WTC11 (cell line): Measurements from ENCODE around the gene TP63. TPM values are rescaled to one million over a fixed set of nuclear protein-coding genes. Genes with fewer than 3 reads are reported as not detected.

ENCODE experiments used
- ATAC-seq: fragments of 200-7000 bp; cut with Tn5 transposase; 2 replicates; pipeline ENCODE4 v1.10.0; 2021; ENCODE audit warnings: mild to moderate bottlenecking, moderate library complexity
- CTCF ChIA-PET: fragments of 300-600 bp; sonication (Branson Sonifier 250); formaldehyde crosslinking; loops from one replicate; lab custom pipeline; 2021; ENCODE audit warnings: antibody characterized with exemption; lab: Charles Lee
- POLR2A ChIA-PET: fragments of 350-600 bp; sonication (Branson Sonifier 250); formaldehyde crosslinking; loops from one replicate; lab custom pipeline; 2021; ENCODE audit warnings: antibody characterized with exemption; lab: Charles Lee
- DNase-seq: peaks from one replicate; pipeline ENCODE4 v3.0.0; 2021; ENCODE audit warnings: low spot score
- H3K27ac Mint-ChIP-seq: 2 replicates; pipeline ENCODE4 v1.8.0; 2021; ENCODE audit warnings: mixed read lengths
- H3K27me3 Mint-ChIP-seq: 2 replicates; pipeline ENCODE4 v1.8.0; 2021; ENCODE audit warnings: low read depth, mild to moderate bottlenecking, moderate library complexity, mixed read lengths
- H3K36me3 Mint-ChIP-seq: 2 replicates; pipeline ENCODE4 v1.8.0; 2021; ENCODE audit warnings: mixed read lengths
- H3K4me1 Mint-ChIP-seq: 2 replicates; pipeline ENCODE4 v1.8.0; 2022; ENCODE audit warnings: mixed read lengths
- H3K4me3 Mint-ChIP-seq: 2 replicates; pipeline ENCODE4 v1.8.0; 2021; ENCODE audit warnings: mild to moderate bottlenecking, moderate library complexity, mixed read lengths
- H3K9me3 Mint-ChIP-seq: 2 replicates; pipeline ENCODE4 v1.8.0; 2021; ENCODE audit warnings: mixed read lengths
- AFF4 ChIP-seq: sonication (generic); formaldehyde crosslinking; IDR thresholded peaks from 2 replicates; pipeline ENCODE4 v1.8.1; 2023; ENCODE audit warnings: mild to moderate bottlenecking, missing genetic modification reagents, borderline replicate concordance
- ATF1 ChIP-seq: sonication (generic); formaldehyde crosslinking; IDR thresholded peaks from 2 replicates; pipeline ENCODE4 v1.8.1; 2023; ENCODE audit warnings: mild to moderate bottlenecking, moderate library complexity, missing genetic modification reagents
- ATF3 ChIP-seq: sonication (generic); formaldehyde crosslinking; conservative IDR thresholded peaks from 2 replicates; pipeline ENCODE4 v1.8.1; 2022; ENCODE audit warnings: mild to moderate bottlenecking, missing genetic modification reagents
- CBFB ChIP-seq: sonication (generic); formaldehyde crosslinking; IDR thresholded peaks from 2 replicates; pipeline ENCODE4 v1.8.1; 2022; ENCODE audit warnings: mild to moderate bottlenecking, low read depth, missing genetic modification reagents
- CTCF ChIP-seq: fragments of 200-600 bp; IDR thresholded peaks from 2 replicates; pipeline ENCODE4 v1.8.0; 2022; ENCODE audit warnings: antibody characterized with exemption
- E2F1 ChIP-seq: sonication (generic); formaldehyde crosslinking; IDR thresholded peaks from 2 replicates; pipeline ENCODE4 v1.8.0; 2022; ENCODE audit warnings: mild to moderate bottlenecking, missing genetic modification reagents
- ESRRA ChIP-seq: sonication (generic); formaldehyde crosslinking; IDR thresholded peaks from 2 replicates; pipeline ENCODE4 v1.8.1; 2022; ENCODE audit warnings: mild to moderate bottlenecking, missing genetic modification reagents, borderline replicate concordance
- GRHL2 ChIP-seq: fragments of 250-450 bp; sonication (Bioruptor Pico); IDR thresholded peaks from 2 replicates; pipeline ENCODE4 v1.8.0; 2022; ENCODE audit warnings: mild to moderate bottlenecking, moderate library complexity; ENCODE audit not compliant: insufficient replicate concordance, severe bottlenecking
- NFYB ChIP-seq: sonication (generic); formaldehyde crosslinking; conservative IDR thresholded peaks from 2 replicates; pipeline ENCODE4 v1.8.0; 2022; ENCODE audit warnings: low read depth, missing genetic modification reagents
- PRDM15 ChIP-seq: sonication (generic); formaldehyde crosslinking; IDR thresholded peaks from 2 replicates; pipeline ENCODE4 v1.8.0; 2022; ENCODE audit warnings: missing genetic modification reagents
- SMAD4 ChIP-seq: sonication (generic); formaldehyde crosslinking; IDR thresholded peaks from 2 replicates; pipeline ENCODE4 v1.8.0; 2022; ENCODE audit warnings: mild to moderate bottlenecking, missing genetic modification reagents
- SP1 ChIP-seq: sonication (generic); formaldehyde crosslinking; conservative IDR thresholded peaks from 2 replicates; pipeline ENCODE4 v1.8.1; 2022; ENCODE audit warnings: missing genetic modification reagents
- ZNF281 ChIP-seq: sonication (generic); formaldehyde crosslinking; IDR thresholded peaks from 2 replicates; pipeline ENCODE4 v1.8.0; 2023; ENCODE audit warnings: mild to moderate bottlenecking, missing genetic modification reagents
- ZNF396 ChIP-seq: fragments of 250-450 bp; sonication (Bioruptor Pico); IDR thresholded peaks from 2 replicates; pipeline ENCODE4 v1.8.0; 2021; ENCODE audit warnings: mild to moderate bottlenecking, moderate library complexity, borderline replicate concordance
- ZNF423 ChIP-seq: fragments of 250-450 bp; sonication (Bioruptor Pico); IDR thresholded peaks from 2 replicates; pipeline ENCODE4 v2.1.2; 2022; ENCODE audit warnings: mild to moderate bottlenecking, moderate library complexity
- ZSCAN18 ChIP-seq: fragments of 250-450 bp; sonication (Bioruptor Pico); IDR thresholded peaks from 2 replicates; pipeline ENCODE4 v2.1.2; 2022; ENCODE audit warnings: mild to moderate bottlenecking, moderate library complexity
- total RNA-seq: library from RNA; stranded (reverse); gene quantifications from 3 replicates; pipeline ENCODE4 v1.2.3, GENCODE V29; 2021

TP63 gene
- total RNA-seq, 1 experiment from 2014 or later = 0.09 TPM

GRCh38 chr3:189824629-189825312 lies 193.6 kb downstream of the TP63 start:
- CTCF ChIA-PET = interaction anchor here (1.1 kb wide), 1 partner anchor 124 kb away, joined by 3 read pairs; no protein-coding TSS in a partner anchor
- no peak for DNase-seq
- H3K36me3 Mint-ChIP-seq = no peaks in the 10 kb centered on the region
- H3K4me3 Mint-ChIP-seq = no peak overlapping the region
- no peak for TF ChIP-seq ATF1 (CRISPR knock-in tag)
- no peak for TF ChIP-seq ZNF423
- TF ChIP-seq ATF3 (CRISPR knock-in tag) = no peak
- no peak for TF ChIP-seq SMAD4 (CRISPR knock-in tag)
- TF ChIP-seq GRHL2 (CRISPR knock-in tag) = no peak
- TF ChIP-seq E2F1 (CRISPR knock-in tag) = no peak
- TF ChIP-seq AFF4 (CRISPR knock-in tag) = no peak
- no peak for TF ChIP-seq ZNF396
- no peak for TF ChIP-seq PRDM15
- H3K4me1 Mint-ChIP-seq = peaks cover 7% of the 10 kb centered on the region; the same call in 1 of the 2 replicates
- no peaks in the 10 kb centered on the region for H3K27me3 Mint-ChIP-seq
- POLR2A ChIA-PET = no interaction called here
- H3K27ac Mint-ChIP-seq = no peak overlapping the region
- H3K9me3 Mint-ChIP-seq = no peaks in the 10 kb centered on the region
- no peak for ATAC-seq

GRCh38 chr3:189826566-189826965 lies 195.4 kb downstream of the TP63 start:
- POLR2A ChIA-PET = no interaction called here
- DNase-seq = no peak
- no peaks in the 10 kb centered on the region for H3K27me3 Mint-ChIP-seq
- ATAC-seq = no peak
- H3K36me3 Mint-ChIP-seq = no peaks in the 10 kb centered on the region
- no peaks in the 10 kb centered on the region for H3K9me3 Mint-ChIP-seq
- H3K4me3 Mint-ChIP-seq = no peak overlapping the region
- H3K4me1 Mint-ChIP-seq = peaks cover 7% of the 10 kb centered on the region; the same call in 1 of the 2 replicates
- no peak overlapping the region for H3K27ac Mint-ChIP-seq
- no peak for TF ChIP-seq ESRRA (CRISPR knock-in tag)
- TF ChIP-seq NFYB = no peak
- no peak for TF ChIP-seq SP1
- no peak for TF ChIP-seq CBFB (CRISPR knock-in tag)
- no peak for TF ChIP-seq CTCF
- TF ChIP-seq ZNF281 (CRISPR knock-in tag) = no peak
- TF ChIP-seq ZSCAN18 (CRISPR knock-in tag) = no peak
- CTCF ChIA-PET = no interaction called here
